Panc1 (cell line): ENCODE measurements around the gene IL1A.

ENCODE experiments used
- CTCF ChIP-seq: fragments of 450-650 bp; IDR thresholded peaks from 2 replicates; pipeline ENCODE4 v1.5.1; 2017; ENCODE audit warnings: mild to moderate bottlenecking
- POLR2AphosphoS5 ChIP-seq: IDR thresholded peaks from 2 replicates; pipeline ENCODE4 v1.6.1; 2012; ENCODE audit warnings: mild to moderate bottlenecking, low read depth, low read length, moderate library complexity
- REST ChIP-seq, 2 experiments: IDR thresholded peaks; 2 replicates each; pipeline ENCODE4 v1.6.1; 2011 to 2012; ENCODE audit warnings: low read depth in 2 of 2, control low read depth in 1 of 2, low read length in 1 of 2, mild to moderate bottlenecking in 1 of 2, moderate library complexity in 1 of 2; ENCODE audit not compliant: insufficient read depth in 1 of 2
- SIN3A ChIP-seq: IDR thresholded peaks from 2 replicates; pipeline ENCODE4 v1.6.1; 2012; ENCODE audit warnings: low read depth, mild to moderate bottlenecking, low read length, moderate library complexity, borderline replicate concordance; ENCODE audit not compliant: insufficient read depth

GRCh38 chr2:112731479-112731878 lies 52.8 kb downstream of the IL1A start:
- TF ChIP-seq REST (IDR thresholded peaks at IDR 0.05; ENCODE audit: insufficient read depth in 1 of 2, low read depth in 2 of 2, low read length in 1 of 2) (no peak), CTCF (no peak), POLR2AphosphoS5 (no peak), SIN3A (no peak)
